Measurements from ENCODE around the gene TCERG1L.

GRCh38 chr10:131050162-131050766 lies 261.3 kb downstream of the TCERG1L start:
- TF ChIP-seq CEBPB (tag; IDR thresholded peaks at IDR 0.05) (no peak), FOSL1 (tag; conservative IDR thresholded peaks at IDR 0.05) (no peak)
